Measurements from ENCODE around the gene PARP8. TPM values are rescaled to one million over a fixed set of nuclear protein-coding genes. Genes with fewer than 3 reads are reported as not detected.

PARP8 gene
- polyA plus RNA-seq, 1 donor = 7.7 TPM

Other genes with a start within 250 kb of the PARP8 start
- gene EMB, start 225.3 kb upstream of the PARP8 start, polyA plus RNA-seq (ENCODE audit: insufficient read length) = 1.9 TPM